Panc1 (cell line): ENCODE results near the gene ADCK2.

Source experiments
- POLR2AphosphoS5 ChIP-seq: IDR thresholded peaks from 2 replicates; pipeline ENCODE4 v1.6.1; 2012; ENCODE audit warnings: mild to moderate bottlenecking, low read depth, low read length, moderate library complexity
- SIN3A ChIP-seq: IDR thresholded peaks from 2 replicates; pipeline ENCODE4 v1.6.1; 2012; ENCODE audit warnings: low read depth, mild to moderate bottlenecking, low read length, moderate library complexity, borderline replicate concordance; ENCODE audit not compliant: insufficient read depth
- TCF7L2 ChIP-seq: IDR thresholded peaks from 2 replicates; pipeline ENCODE4 v1.6.1; 2011; ENCODE audit warnings: mild to moderate bottlenecking, low read depth, low read length, inconsistent platforms
- TF ChIP-seq, protein P1 (sequence below): fragments of 450-650 bp; IDR thresholded peaks from 2 replicates; pipeline ENCODE4 v1.5.1; 2017; ENCODE audit warnings: mild to moderate bottlenecking
- TF ChIP-seq, protein P2 (sequence below), 2 experiments: IDR thresholded peaks; 2 replicates each; pipeline ENCODE4 v1.6.1; 2011 to 2012; ENCODE audit warnings: low read depth in 2 of 2, control low read depth in 1 of 2, low read length in 1 of 2, mild to moderate bottlenecking in 1 of 2, moderate library complexity in 1 of 2; ENCODE audit not compliant: insufficient read depth in 1 of 2

DNA sequence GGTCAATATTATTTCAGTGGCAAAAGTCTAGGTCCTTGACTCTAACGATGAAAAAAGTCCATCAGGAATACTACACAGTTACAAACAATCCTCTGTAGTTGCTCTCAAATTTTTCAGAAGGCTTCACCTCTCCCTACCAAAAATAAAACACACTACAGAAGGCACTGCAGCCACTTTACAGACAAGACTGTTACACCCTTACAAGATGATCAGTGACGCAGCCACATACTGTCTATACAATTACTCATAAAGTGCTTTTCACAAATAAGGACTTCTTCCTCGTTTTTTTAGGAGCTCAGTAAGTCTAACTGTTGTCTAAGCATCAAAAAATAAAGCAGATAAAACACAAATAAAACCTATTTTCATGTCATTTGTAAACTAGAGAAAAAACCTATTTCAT is 50.8 kb downstream of the ADCK2 start:
- TF ChIP-seq, protein P1, sequence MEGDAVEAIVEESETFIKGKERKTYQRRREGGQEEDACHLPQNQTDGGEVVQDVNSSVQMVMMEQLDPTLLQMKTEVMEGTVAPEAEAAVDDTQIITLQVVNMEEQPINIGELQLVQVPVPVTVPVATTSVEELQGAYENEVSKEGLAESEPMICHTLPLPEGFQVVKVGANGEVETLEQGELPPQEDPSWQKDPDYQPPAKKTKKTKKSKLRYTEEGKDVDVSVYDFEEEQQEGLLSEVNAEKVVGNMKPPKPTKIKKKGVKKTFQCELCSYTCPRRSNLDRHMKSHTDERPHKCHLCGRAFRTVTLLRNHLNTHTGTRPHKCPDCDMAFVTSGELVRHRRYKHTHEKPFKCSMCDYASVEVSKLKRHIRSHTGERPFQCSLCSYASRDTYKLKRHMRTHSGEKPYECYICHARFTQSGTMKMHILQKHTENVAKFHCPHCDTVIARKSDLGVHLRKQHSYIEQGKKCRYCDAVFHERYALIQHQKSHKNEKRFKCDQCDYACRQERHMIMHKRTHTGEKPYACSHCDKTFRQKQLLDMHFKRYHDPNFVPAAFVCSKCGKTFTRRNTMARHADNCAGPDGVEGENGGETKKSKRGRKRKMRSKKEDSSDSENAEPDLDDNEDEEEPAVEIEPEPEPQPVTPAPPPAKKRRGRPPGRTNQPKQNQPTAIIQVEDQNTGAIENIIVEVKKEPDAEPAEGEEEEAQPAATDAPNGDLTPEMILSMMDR = no peak
- TF ChIP-seq POLR2AphosphoS5 = no peak
- TF ChIP-seq, protein P2, sequence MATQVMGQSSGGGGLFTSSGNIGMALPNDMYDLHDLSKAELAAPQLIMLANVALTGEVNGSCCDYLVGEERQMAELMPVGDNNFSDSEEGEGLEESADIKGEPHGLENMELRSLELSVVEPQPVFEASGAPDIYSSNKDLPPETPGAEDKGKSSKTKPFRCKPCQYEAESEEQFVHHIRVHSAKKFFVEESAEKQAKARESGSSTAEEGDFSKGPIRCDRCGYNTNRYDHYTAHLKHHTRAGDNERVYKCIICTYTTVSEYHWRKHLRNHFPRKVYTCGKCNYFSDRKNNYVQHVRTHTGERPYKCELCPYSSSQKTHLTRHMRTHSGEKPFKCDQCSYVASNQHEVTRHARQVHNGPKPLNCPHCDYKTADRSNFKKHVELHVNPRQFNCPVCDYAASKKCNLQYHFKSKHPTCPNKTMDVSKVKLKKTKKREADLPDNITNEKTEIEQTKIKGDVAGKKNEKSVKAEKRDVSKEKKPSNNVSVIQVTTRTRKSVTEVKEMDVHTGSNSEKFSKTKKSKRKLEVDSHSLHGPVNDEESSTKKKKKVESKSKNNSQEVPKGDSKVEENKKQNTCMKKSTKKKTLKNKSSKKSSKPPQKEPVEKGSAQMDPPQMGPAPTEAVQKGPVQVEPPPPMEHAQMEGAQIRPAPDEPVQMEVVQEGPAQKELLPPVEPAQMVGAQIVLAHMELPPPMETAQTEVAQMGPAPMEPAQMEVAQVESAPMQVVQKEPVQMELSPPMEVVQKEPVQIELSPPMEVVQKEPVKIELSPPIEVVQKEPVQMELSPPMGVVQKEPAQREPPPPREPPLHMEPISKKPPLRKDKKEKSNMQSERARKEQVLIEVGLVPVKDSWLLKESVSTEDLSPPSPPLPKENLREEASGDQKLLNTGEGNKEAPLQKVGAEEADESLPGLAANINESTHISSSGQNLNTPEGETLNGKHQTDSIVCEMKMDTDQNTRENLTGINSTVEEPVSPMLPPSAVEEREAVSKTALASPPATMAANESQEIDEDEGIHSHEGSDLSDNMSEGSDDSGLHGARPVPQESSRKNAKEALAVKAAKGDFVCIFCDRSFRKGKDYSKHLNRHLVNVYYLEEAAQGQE (IDR thresholded peaks at IDR 0.05; ENCODE audit: insufficient read depth in 1 of 2, low read depth in 2 of 2, low read length in 1 of 2) = no peak
- TF ChIP-seq SIN3A = no peak
- no peak for TF ChIP-seq TCF7L2
